HFFc6 (cell line): ENCODE results near the gene THRB. TPM values are rescaled to one million over a fixed set of nuclear protein-coding genes. Genes with fewer than 3 reads are reported as not detected.

ENCODE experiments used
- DNase-seq: peaks from one replicate; pipeline ENCODE4 v3.0.0-alpha.2; 2018
- H3K27ac Mint-ChIP-seq: 2 replicates; pipeline ENCODE4 v1.8.0; 2020; ENCODE audit warnings: mild to moderate bottlenecking, mixed read lengths
- H3K27me3 Mint-ChIP-seq: 2 replicates; pipeline ENCODE4 v1.8.0; 2021; ENCODE audit warnings: mild to moderate bottlenecking, moderate library complexity, mixed read lengths; ENCODE audit not compliant: insufficient read depth
- H3K36me3 Mint-ChIP-seq: 2 replicates; pipeline ENCODE4 v1.8.0; 2021; ENCODE audit warnings: low read depth, mixed read lengths
- H3K4me1 Mint-ChIP-seq: 2 replicates; pipeline ENCODE4 v1.8.0; 2020; ENCODE audit warnings: low read depth, mixed read lengths
- H3K4me3 Mint-ChIP-seq: 2 replicates; pipeline ENCODE4 v1.8.0; 2020; ENCODE audit warnings: mild to moderate bottlenecking, moderate library complexity, mixed read lengths
- H3K9me3 Mint-ChIP-seq: 2 replicates; pipeline ENCODE4 v1.8.0; 2020; ENCODE audit warnings: mild to moderate bottlenecking, mixed read lengths
- total RNA-seq, 6 experiments: library from RNA; stranded (reverse); fragmentation: NEBNext Ultra II Directional; extraction: Animal tissue kit (Norgen Biotek cat#: 25700); gene quantifications; 2 replicates in 1 of 6; 3 replicates in 5 of 6; pipeline ENCODE4 v1.2.3, GENCODE V29; 2021
- TF ChIP-seq, protein P1 (sequence below): fragments of 200-600 bp; sonication (generic); IDR thresholded peaks from 2 replicates; pipeline ENCODE4 v1.5.0; 2021; ENCODE audit warnings: antibody characterized with exemption, mild to moderate bottlenecking

The THRB gene
- total RNA-seq, 6 experiments from 2014 or later: not detected

- Mint-ChIP-seq H3K36me3 (no peaks in the 10 kb centered on the region), H3K27me3 (peaks cover 1% of the 10 kb centered on the region; the same call in 1 of the 2 replicates), H3K9me3 (no peaks in the 10 kb centered on the region), H3K27ac (0 out of 2 replicates have a peak overlapping the region, but pooled peaks have one; percentile 26), H3K4me1 (peaks cover 25% of the 10 kb centered on the region), H3K4me3 (no peak overlapping the region)
- no peak for DNase-seq
- TF ChIP-seq, protein P1, sequence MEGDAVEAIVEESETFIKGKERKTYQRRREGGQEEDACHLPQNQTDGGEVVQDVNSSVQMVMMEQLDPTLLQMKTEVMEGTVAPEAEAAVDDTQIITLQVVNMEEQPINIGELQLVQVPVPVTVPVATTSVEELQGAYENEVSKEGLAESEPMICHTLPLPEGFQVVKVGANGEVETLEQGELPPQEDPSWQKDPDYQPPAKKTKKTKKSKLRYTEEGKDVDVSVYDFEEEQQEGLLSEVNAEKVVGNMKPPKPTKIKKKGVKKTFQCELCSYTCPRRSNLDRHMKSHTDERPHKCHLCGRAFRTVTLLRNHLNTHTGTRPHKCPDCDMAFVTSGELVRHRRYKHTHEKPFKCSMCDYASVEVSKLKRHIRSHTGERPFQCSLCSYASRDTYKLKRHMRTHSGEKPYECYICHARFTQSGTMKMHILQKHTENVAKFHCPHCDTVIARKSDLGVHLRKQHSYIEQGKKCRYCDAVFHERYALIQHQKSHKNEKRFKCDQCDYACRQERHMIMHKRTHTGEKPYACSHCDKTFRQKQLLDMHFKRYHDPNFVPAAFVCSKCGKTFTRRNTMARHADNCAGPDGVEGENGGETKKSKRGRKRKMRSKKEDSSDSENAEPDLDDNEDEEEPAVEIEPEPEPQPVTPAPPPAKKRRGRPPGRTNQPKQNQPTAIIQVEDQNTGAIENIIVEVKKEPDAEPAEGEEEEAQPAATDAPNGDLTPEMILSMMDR: no peak
Observed at GRCh38 chr3:24129549-24129948, 365.1 kb downstream of the THRB start.

- H3K27ac Mint-ChIP-seq: peak overlapping the region; percentile 1; the same call in 1 of the 2 replicates
- no peaks in the 10 kb centered on the region for H3K9me3 Mint-ChIP-seq
- no peaks in the 10 kb centered on the region for H3K27me3 Mint-ChIP-seq
- no peaks in the 10 kb centered on the region for H3K36me3 Mint-ChIP-seq
- peaks cover 36% of the 10 kb centered on the region for H3K4me1 Mint-ChIP-seq
- TF ChIP-seq, protein P1: no peak
- DNase-seq: peak; percentile 15
- H3K4me3 Mint-ChIP-seq: no peak overlapping the region
Observed at GRCh38 chr3:24128199-24129005, 366.2 kb downstream of the THRB start.

DNA sequence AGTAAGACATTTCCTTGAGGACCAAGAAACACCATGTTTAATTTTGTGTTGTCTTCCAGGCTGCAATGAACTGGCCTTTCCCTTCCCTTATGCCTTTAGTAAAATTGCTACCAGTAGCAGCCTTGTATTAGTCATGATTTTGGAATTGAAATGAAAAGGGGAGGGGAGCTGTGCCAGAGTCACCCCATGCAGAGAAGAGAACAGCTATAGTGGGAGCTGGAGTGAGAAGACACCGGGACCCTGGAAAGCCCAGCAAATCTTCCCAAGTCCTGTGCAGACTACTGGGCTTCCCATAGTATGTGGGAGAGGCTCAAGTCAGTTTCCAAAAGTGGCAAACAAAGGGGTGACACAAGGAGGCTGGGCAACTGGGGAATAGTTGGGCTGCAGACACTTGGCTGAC lies 371.1 kb downstream of the THRB start:
- Mint-ChIP-seq H3K27me3 (no peaks in the 10 kb centered on the region), H3K36me3 (peaks cover 3% of the 10 kb centered on the region; the same call in 1 of the 2 replicates), H3K27ac (peak overlapping the region; percentile 54; the same call in 1 of the 2 replicates), H3K4me1 (peaks cover 45% of the 10 kb centered on the region), H3K4me3 (peak overlapping the region; percentile 18; the same call in 1 of the 2 replicates), H3K9me3 (no peaks in the 10 kb centered on the region)
- peak; percentile 30 for DNase-seq
- TF ChIP-seq, protein P1: no peak

GRCh38 chr3:24120434-24120833 lies 374.2 kb downstream of the THRB start:
- Mint-ChIP-seq H3K4me3 (no peak overlapping the region), H3K27me3 (no peaks in the 10 kb centered on the region), H3K27ac (no peak overlapping the region), H3K9me3 (no peaks in the 10 kb centered on the region), H3K36me3 (peaks cover 3% of the 10 kb centered on the region; the same call in 1 of the 2 replicates), H3K4me1 (peaks cover 33% of the 10 kb centered on the region)
- DNase-seq: no peak
- TF ChIP-seq, protein P1: no peak

- TF ChIP-seq, protein P1: no peak
- peak; percentile 38 for DNase-seq
- H3K27ac Mint-ChIP-seq: no peak overlapping the region
- no peaks in the 10 kb centered on the region for H3K9me3 Mint-ChIP-seq
- H3K4me3 Mint-ChIP-seq: no peak overlapping the region
- H3K36me3 Mint-ChIP-seq: peaks cover 3% of the 10 kb centered on the region; the same call in 1 of the 2 replicates
- peaks cover 26% of the 10 kb centered on the region for H3K4me1 Mint-ChIP-seq
- no peaks in the 10 kb centered on the region for H3K27me3 Mint-ChIP-seq
Observed at GRCh38 chr3:24119321-24119751, 375.3 kb downstream of the THRB start.
